ENCODE data around the gene TRDN. TPM values are rescaled to one million over a fixed set of nuclear protein-coding genes. Genes with fewer than 3 reads are reported as not detected.
"Not testable (repeated sequence)": the region's sequence is repeated elsewhere in the genome, so short reads cannot be mapped to it uniquely, and the experiment has no call there.

TRDN gene
- total RNA-seq, 4 donors from 2014 or later = under 0.01 to 5.6 (median 1.6) TPM; not detected in 1

GRCh38 chr6:123462152-123462551 lies 174.6 kb downstream of the TRDN start:
- intact Hi-C loops (cut with DNase I; ENCODE audit: low total_unique reads) = no loop called here
- H3K36me3 ChIP-seq = no peaks in the 10 kb centered on the region
- no peak overlapping the region for H3K4me3 ChIP-seq
- H3K27ac ChIP-seq = no peak overlapping the region
- H3K9me3 ChIP-seq = no peaks in the 10 kb centered on the region
- H3K4me1 ChIP-seq = no peaks in the 10 kb centered on the region
- no peak for DNase-seq
- TF ChIP-seq CTCF (IDR thresholded peaks at IDR 0.05) (no peak), POLR2A (IDR thresholded peaks at IDR 0.05) (no peak)
- no peaks in the 10 kb centered on the region for H3K27me3 ChIP-seq

- Histone ChIP-seq H3K4me3 (no peak overlapping the region), H3K36me3 (no peaks in the 10 kb centered on the region), H3K27me3 (no peaks in the 10 kb centered on the region), H3K9me3 (no peaks in the 10 kb centered on the region), H3K27ac (no peak overlapping the region), H3K4me1 (no peaks in the 10 kb centered on the region)
- DNase-seq = no peak
- TF ChIP-seq CTCF (IDR thresholded peaks at IDR 0.05) = no peak
- intact Hi-C loops (cut with DNase I; ENCODE audit: low total_unique reads) = no loop called here
Observed at GRCh38 chr6:123458218-123458617, 178.5 kb downstream of the TRDN start.

- Histone ChIP-seq H3K9me3 (no peaks in the 10 kb centered on the region), H3K4me1 (no peaks in the 10 kb centered on the region), H3K36me3 (no peaks in the 10 kb centered on the region), H3K27ac (no peak overlapping the region), H3K27me3 (no peaks in the 10 kb centered on the region), H3K4me3 (no peak overlapping the region)
- TF ChIP-seq CTCF (IDR thresholded peaks at IDR 0.05) = no peak
- TF ChIP-seq POLR2A (IDR thresholded peaks at IDR 0.05) = no peak
- intact Hi-C loops (cut with DNase I; ENCODE audit: low total_unique reads) = no loop called here
- DNase-seq = no peak
Observed at GRCh38 chr6:123456836-123457235, 179.9 kb downstream of the TRDN start.

- Histone ChIP-seq H3K4me1 (no peaks in the 10 kb centered on the region), H3K4me3 (no peak overlapping the region), H3K36me3 (no peaks in the 10 kb centered on the region), H3K27ac (no peak overlapping the region), H3K27me3 (no peaks in the 10 kb centered on the region), H3K9me3 (no peaks in the 10 kb centered on the region)
- intact Hi-C loops (cut with DNase I; ENCODE audit: low total_unique reads) = no loop called here
- DNase-seq = no peak
- TF ChIP-seq POLR2A (IDR thresholded peaks at IDR 0.05) (no peak), CTCF (IDR thresholded peaks at IDR 0.05) (no peak)
Observed at GRCh38 chr6:123454448-123454847, 182.3 kb downstream of the TRDN start.

GRCh38 chr6:123453071-123453470 lies 183.7 kb downstream of the TRDN start:
- intact Hi-C loops (cut with DNase I; ENCODE audit: low total_unique reads) = not testable (repeated sequence)

GRCh38 chr6:123448306-123448884 lies 188.4 kb downstream of the TRDN start:
- H3K4me1 ChIP-seq = no peaks in the 10 kb centered on the region
- no peaks in the 10 kb centered on the region for H3K9me3 ChIP-seq
- H3K27me3 ChIP-seq = no peaks in the 10 kb centered on the region
- no peak overlapping the region for H3K27ac ChIP-seq
- TF ChIP-seq CTCF (IDR thresholded peaks at IDR 0.05) (no peak), POLR2A (IDR thresholded peaks at IDR 0.05) (no peak)
- H3K4me3 ChIP-seq = no peak overlapping the region
- intact Hi-C loops (cut with DNase I; ENCODE audit: low total_unique reads) = no loop called here
- no peaks in the 10 kb centered on the region for H3K36me3 ChIP-seq
- no peak for DNase-seq

More at GRCh38 chr6:123453071-123453470, 183.7 kb downstream of the TRDN start:
- not testable (repeated sequence) for H3K4me3 ChIP-seq, H3K9me3 ChIP-seq, H3K4me1 ChIP-seq, H3K27me3 ChIP-seq, H3K36me3 ChIP-seq, DNase-seq, H3K27ac ChIP-seq
